Activated naive CD8-positive, alpha-beta T cell treated with anti-CD3 and anti-CD28 coated beads, Interleukin-2, amount 10 ng/mL, durations not matched to agents 7 days and 5 days (primary cell): ENCODE measurements around the gene CCDC81. TPM values are rescaled to one million over a fixed set of nuclear protein-coding genes. Genes with fewer than 3 reads are reported as not detected.
"Not testable (repeated sequence)": the region's sequence is repeated elsewhere in the genome, so short reads cannot be mapped to it uniquely, and the experiment has no call there.

Source experiments
- ATAC-seq: fragments of 150-1000 bp; cut with Tn5 transposase; one replicate; pipeline ENCODE4 v1.10.0; 2021; ENCODE audit warnings: low read depth, moderate library complexity
- POLR2A ChIA-PET: fragments of 350-600 bp; sonication (Branson Sonifier 250); formaldehyde crosslinking; loops from one replicate; lab custom pipeline; 2021; ENCODE audit warnings: antibody characterized with exemption; lab: Charles Lee
- DNase-seq: peaks from one replicate; pipeline ENCODE4 v3.0.0; 2021
- H3K27ac Mint-ChIP-seq: one replicate; pipeline ENCODE4 v1.8.0; 2022; ENCODE audit warnings: mild to moderate bottlenecking, mixed read lengths
- H3K27me3 Mint-ChIP-seq: one replicate; pipeline ENCODE4 v1.8.0; 2022; ENCODE audit warnings: mild to moderate bottlenecking, moderate library complexity, mixed read lengths
- H3K36me3 Mint-ChIP-seq: one replicate; pipeline ENCODE4 v1.8.0; 2021; ENCODE audit warnings: mild to moderate bottlenecking, mixed read lengths
- H3K4me1 Mint-ChIP-seq: one replicate; pipeline ENCODE4 v1.8.0; 2021; ENCODE audit warnings: mixed read lengths
- H3K4me3 Mint-ChIP-seq: one replicate; pipeline ENCODE4 v1.8.0; 2022; ENCODE audit warnings: mild to moderate bottlenecking, moderate library complexity, mixed read lengths
- H3K9me3 Mint-ChIP-seq: one replicate; pipeline ENCODE4 v1.8.0; 2021; ENCODE audit warnings: mixed read lengths
- total RNA-seq, 2 experiments: library from RNA; stranded (reverse); gene quantifications; one replicate each; pipeline ENCODE4 v1.2.3, GENCODE V29; 2021

Gene CCDC81
- total RNA-seq, 2 experiments from 2014 or later, result 0.39 to 0.43 TPM

DNA sequence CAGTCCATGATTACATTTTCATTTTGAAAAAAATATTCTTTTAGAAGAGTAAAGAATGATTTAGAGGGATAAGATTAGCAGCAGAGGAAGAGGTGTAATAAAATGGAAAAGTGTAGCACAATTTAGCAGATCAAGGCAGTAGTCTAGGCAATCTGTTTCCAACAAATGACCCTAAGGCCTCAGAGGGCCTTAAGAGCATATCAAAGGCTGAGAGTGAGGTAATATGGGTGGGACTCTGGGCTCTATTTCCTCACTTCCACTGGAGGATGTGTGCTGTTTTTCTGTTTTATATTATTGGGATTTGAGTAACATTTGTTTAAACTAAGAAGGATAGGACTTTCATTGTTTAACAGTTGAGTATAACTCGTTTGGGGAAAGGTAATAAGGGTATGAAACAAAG lies 28.8 kb downstream of the CCDC81 start:
- no peak for DNase-seq
- Mint-ChIP-seq H3K36me3 (peaks cover 6% of the 10 kb centered on the region), H3K4me3 (no peak overlapping the region), H3K4me1 (peaks cover 1% of the 10 kb centered on the region), H3K27me3 (no peaks in the 10 kb centered on the region), H3K27ac (no peak overlapping the region), H3K9me3 (peaks cover 2% of the 10 kb centered on the region)
- POLR2A ChIA-PET, result no interaction called here
- no peak for ATAC-seq

DNA sequence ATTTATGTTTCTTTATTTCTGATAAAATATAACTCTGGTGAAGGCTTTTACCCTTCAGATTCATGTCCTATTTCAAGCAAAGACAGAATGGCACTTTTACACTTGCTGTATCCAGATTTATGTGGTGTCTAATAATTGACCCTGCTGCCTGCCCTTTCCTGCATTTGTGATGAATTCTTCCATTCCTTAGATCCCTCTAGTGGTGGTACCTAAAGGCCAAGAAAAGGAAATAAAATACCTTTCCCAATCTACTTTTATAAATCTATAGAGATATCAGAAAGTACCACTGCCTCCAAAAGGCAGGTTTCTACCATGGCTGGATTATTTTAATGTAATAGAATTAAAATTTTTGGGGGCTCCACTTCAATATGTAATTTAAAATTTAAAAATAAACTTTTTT lies 34.2 kb downstream of the CCDC81 start:
- Mint-ChIP-seq H3K36me3 (no peaks in the 10 kb centered on the region), H3K9me3 (no peaks in the 10 kb centered on the region), H3K27me3 (no peaks in the 10 kb centered on the region), H3K27ac (no peak overlapping the region), H3K4me3 (no peak overlapping the region), H3K4me1 (no peaks in the 10 kb centered on the region)
- DNase-seq, result no peak
- ATAC-seq, result no peak
- POLR2A ChIA-PET, result no interaction called here

DNA sequence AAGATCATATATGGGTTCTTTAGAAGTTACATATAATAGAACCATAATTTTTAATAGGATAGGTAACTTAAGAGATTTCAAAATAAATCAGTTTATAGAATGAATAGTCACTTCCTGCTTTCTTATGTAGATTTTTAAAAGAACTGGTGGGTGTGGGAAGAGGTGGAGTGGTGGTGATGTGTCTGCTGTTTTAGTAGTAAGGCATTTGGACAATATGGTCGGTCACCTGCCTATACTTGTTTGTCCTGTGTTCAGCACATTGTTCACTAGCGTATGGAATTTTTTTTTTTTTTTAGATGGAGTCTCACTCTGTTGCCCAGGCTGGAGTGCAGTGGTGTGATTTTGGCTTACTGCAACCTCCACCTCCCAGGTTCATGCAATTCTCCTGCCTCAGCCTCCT lies 39.3 kb downstream of the CCDC81 start:
- peaks cover 2% of the 10 kb centered on the region for H3K4me1 Mint-ChIP-seq
- H3K4me3 Mint-ChIP-seq, result no peak overlapping the region
- POLR2A ChIA-PET, result no interaction called here
- H3K9me3 Mint-ChIP-seq, result no peaks in the 10 kb centered on the region
- no peaks in the 10 kb centered on the region for H3K36me3 Mint-ChIP-seq
- H3K27ac Mint-ChIP-seq, result no peak overlapping the region
- no peaks in the 10 kb centered on the region for H3K27me3 Mint-ChIP-seq
- DNase-seq (no peak), ATAC-seq (no peak)

DNA sequence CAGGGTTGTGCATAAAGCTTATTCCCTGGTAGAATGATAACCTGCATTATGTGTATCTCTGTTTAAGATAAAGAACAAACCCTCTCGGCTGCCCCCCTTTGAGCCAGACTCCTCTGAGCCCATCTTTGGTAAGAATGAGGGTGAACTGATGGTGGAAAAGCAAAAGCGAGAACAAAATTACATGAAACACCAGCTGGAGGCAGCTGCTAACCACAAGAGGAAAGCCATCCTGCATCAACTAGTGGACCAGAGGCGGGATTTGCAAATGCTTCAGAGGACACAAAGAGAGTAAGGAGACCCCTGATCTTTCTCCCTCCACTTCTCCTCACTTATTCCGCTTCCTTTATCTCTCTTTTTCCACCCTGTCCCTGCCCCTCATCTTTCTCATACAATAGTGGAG lies 40.3 kb downstream of the CCDC81 start:
- DNase-seq (no peak), ATAC-seq (no peak)
- Mint-ChIP-seq H3K36me3 (no peaks in the 10 kb centered on the region), H3K4me1 (peaks cover 2% of the 10 kb centered on the region), H3K27ac (no peak overlapping the region), H3K27me3 (no peaks in the 10 kb centered on the region), H3K9me3 (no peaks in the 10 kb centered on the region), H3K4me3 (no peak overlapping the region)
- POLR2A ChIA-PET, result interaction anchor here (0.6 kb wide), 1 partner anchor 766 kb away, joined by 4 read pairs; no protein-coding TSS in a partner anchor

DNA sequence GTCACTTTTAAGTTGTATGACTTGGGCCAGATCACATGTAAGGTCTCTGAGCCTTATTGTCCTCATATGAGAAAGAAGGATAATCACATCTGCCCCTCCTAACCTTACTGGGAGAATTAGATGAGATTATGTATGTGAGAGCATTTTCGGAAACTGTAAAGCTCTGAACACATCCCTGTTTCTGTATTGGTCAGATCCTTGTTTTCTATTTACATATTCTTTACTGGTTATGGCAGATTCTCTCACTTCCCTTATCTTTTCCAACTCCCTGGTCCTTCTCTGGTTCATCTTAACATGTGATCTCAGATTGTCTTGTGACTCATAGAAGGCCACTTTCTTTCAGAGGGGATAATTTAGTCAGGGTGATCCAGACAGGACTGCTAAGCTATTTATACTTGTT lies 41.8 kb downstream of the CCDC81 start:
- no peak for DNase-seq
- H3K27me3 Mint-ChIP-seq, result no peaks in the 10 kb centered on the region
- H3K27ac Mint-ChIP-seq, result no peak overlapping the region
- H3K4me1 Mint-ChIP-seq, result peaks cover 2% of the 10 kb centered on the region
- H3K9me3 Mint-ChIP-seq, result no peaks in the 10 kb centered on the region
- H3K4me3 Mint-ChIP-seq, result no peak overlapping the region
- no peaks in the 10 kb centered on the region for H3K36me3 Mint-ChIP-seq
- POLR2A ChIA-PET, result no interaction called here
- no peak for ATAC-seq

DNA sequence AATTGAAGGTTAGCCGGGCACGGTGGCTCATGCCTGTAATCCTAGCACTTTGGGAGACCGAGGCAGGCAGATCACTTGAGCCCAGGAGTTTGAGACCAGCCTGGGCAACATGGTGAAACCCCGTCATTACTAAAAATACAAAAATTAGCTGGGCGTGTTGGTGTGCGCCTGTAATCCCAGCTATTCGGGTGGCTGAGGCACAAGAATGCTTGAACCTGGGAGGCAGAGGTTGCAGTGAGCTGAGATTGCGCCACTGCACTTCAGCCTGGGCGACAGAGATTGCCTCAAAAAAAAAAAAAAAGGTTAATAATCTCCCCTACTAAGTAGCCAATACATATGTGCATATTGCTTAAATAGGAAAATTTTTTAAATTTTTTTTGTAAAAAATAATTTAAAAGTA lies 42.3 kb downstream of the CCDC81 start:
- ATAC-seq, POLR2A ChIA-PET, H3K36me3 Mint-ChIP-seq, H3K4me1 Mint-ChIP-seq, H3K27me3 Mint-ChIP-seq, H3K4me3 Mint-ChIP-seq, H3K27ac Mint-ChIP-seq, DNase-seq, H3K9me3 Mint-ChIP-seq: not testable (repeated sequence)

DNA sequence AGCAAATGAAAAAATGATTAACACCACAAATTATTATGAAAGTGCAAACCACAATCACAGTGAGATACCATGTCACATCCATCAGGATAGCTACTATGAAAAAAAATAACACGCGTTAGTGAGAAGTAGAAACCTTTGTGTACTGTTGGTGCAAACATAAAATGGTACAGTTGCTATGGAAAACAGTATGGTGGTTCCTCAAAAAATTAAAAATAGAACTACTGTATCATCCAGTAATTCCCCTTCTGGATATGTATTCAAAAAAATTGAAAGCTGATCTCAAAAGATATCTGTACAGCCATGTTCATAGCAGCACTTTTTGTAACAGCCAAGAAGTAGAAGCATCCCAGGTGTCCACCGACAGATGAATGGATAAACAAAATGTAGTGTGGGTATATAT lies 43.4 kb downstream of the CCDC81 start:
- no peak overlapping the region for H3K27ac Mint-ChIP-seq
- POLR2A ChIA-PET, result no interaction called here
- H3K27me3 Mint-ChIP-seq, result no peaks in the 10 kb centered on the region
- no peaks in the 10 kb centered on the region for H3K9me3 Mint-ChIP-seq
- H3K4me3 Mint-ChIP-seq, result no peak overlapping the region
- ATAC-seq (no peak), DNase-seq (no peak)
- no peaks in the 10 kb centered on the region for H3K36me3 Mint-ChIP-seq
- H3K4me1 Mint-ChIP-seq, result peaks cover 2% of the 10 kb centered on the region

DNA sequence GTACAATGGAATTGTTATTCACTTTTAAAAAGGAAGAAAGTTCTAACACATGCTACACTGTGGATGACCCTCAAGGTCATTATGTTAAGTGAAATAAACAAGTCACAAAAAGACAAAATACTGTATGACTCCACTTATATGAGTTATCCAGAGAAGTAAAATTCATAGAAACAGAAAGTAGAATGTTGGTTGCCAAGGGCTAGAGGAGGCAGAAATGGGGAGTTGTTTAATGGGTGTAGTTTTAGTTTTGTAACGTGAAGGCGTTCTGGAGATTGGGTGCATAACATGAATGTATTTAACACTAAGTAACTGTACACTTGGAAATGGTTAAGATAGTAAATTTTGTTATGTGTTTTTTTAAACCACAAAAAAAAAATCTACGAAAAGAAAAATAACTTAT lies 43.8 kb downstream of the CCDC81 start:
- Mint-ChIP-seq H3K27ac (no peak overlapping the region), H3K9me3 (no peaks in the 10 kb centered on the region), H3K4me1 (peaks cover 2% of the 10 kb centered on the region), H3K36me3 (no peaks in the 10 kb centered on the region), H3K4me3 (no peak overlapping the region), H3K27me3 (no peaks in the 10 kb centered on the region)
- no peak for DNase-seq
- POLR2A ChIA-PET, result no interaction called here
- no peak for ATAC-seq

DNA sequence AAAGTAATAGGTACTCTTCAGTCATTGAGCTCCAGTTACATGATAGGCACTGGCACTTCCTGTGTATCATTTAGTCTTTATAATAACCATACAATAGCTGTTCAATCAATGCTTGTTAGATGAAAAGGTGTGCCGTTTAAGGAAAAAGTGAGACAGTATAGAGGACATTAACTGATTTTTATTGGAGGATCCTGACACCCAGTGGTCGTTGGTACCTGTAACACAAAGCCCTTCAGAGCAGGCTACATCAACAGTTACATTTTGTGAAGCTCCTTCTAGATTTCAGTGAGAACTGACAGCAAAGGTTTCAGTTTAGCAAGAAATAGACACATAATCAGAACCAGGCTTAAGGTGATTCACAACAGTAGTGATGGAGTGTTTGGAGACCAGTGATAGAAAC lies 44.2 kb downstream of the CCDC81 start:
- POLR2A ChIA-PET, result interaction anchor here (1.2 kb wide), 1 partner anchor 28 kb away, joined by 3 read pairs; no protein-coding TSS in a partner anchor
- ATAC-seq (peak; percentile 56), DNase-seq (no peak)
- Mint-ChIP-seq H3K27me3 (no peaks in the 10 kb centered on the region), H3K27ac (no peak overlapping the region), H3K9me3 (no peaks in the 10 kb centered on the region), H3K4me3 (no peak overlapping the region), H3K36me3 (no peaks in the 10 kb centered on the region), H3K4me1 (peaks cover 2% of the 10 kb centered on the region)

DNA sequence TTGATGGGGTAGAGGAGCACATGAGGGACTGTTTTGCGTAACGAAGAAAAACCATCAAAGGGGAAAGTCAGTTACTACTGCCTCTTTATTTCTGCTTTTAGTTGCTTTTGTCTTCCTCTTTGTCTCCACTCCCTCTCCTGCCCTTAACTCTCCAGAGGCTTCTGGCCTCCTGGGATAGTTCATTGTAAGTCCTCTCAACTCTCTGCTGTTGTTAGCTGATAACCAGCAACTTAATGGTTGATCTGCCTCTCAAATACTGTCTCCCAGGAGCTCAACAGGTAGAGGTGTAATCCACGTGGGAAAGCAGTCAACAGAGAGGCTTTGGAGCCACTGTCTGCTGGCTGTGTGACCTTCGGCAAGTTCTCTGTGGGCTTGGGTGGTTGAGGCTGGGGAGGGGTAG lies 47.3 kb downstream of the CCDC81 start:
- Mint-ChIP-seq H3K27ac (no peak overlapping the region), H3K36me3 (no peaks in the 10 kb centered on the region), H3K27me3 (peaks cover 2% of the 10 kb centered on the region), H3K4me3 (no peak overlapping the region), H3K4me1 (peaks cover 2% of the 10 kb centered on the region), H3K9me3 (peaks cover 1% of the 10 kb centered on the region)
- no peak for ATAC-seq
- no peak for DNase-seq
- POLR2A ChIA-PET, result no interaction called here

DNA sequence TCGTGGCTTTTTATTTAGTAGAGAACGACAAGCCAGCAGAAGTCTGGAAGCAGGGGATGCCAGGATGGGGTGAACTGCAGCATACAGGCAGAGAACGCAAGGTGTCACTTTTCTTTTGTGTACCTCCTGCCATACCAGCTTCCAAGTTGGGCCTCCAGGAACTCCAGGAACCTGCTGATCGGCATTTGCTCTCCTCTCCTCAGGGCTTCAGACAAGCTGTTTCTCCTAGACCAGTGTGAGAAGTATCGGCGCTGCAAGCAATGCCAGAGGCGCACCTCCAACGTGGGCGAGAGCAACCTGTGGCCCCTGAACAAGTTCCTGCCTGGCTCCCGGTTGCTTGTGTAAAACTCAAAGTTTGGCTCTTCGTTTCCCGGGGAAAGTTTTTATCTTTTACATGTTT lies 47.7 kb downstream of the CCDC81 start:
- POLR2A ChIA-PET, result no interaction called here
- Mint-ChIP-seq H3K4me3 (no peak overlapping the region), H3K27me3 (peaks cover 2% of the 10 kb centered on the region)

DNA sequence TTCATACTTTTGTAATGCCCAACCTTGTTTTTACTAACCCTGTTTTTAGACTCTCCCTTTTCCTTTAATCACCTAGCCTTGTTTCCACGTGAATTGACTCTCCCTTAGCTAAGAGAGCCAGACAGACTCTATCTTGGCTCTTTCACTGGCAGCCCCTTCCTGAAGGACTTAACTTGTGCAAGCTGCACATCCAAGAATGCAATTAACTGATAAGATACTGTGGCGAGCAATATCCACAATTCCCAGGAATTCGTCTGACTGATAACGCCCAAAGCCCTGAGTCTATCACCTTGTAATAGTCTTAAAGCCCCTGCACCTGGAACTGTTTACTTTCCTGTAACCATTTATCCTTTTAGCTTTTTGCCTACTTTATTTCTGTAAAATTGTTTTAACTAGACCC lies 48.8 kb downstream of the CCDC81 start:
- DNase-seq, H3K9me3 Mint-ChIP-seq, POLR2A ChIA-PET, H3K27ac Mint-ChIP-seq, H3K4me1 Mint-ChIP-seq, H3K36me3 Mint-ChIP-seq, H3K27me3 Mint-ChIP-seq, H3K4me3 Mint-ChIP-seq, ATAC-seq: not testable (repeated sequence)

More for the DNA sequence above, 47.7 kb downstream of the CCDC81 start:
- no peak overlapping the region for H3K27ac Mint-ChIP-seq
- peaks cover 2% of the 10 kb centered on the region for H3K4me1 Mint-ChIP-seq
- ATAC-seq (no peak), DNase-seq (no peak)
- peaks cover 3% of the 10 kb centered on the region for H3K9me3 Mint-ChIP-seq
- no peaks in the 10 kb centered on the region for H3K36me3 Mint-ChIP-seq

DNA sequence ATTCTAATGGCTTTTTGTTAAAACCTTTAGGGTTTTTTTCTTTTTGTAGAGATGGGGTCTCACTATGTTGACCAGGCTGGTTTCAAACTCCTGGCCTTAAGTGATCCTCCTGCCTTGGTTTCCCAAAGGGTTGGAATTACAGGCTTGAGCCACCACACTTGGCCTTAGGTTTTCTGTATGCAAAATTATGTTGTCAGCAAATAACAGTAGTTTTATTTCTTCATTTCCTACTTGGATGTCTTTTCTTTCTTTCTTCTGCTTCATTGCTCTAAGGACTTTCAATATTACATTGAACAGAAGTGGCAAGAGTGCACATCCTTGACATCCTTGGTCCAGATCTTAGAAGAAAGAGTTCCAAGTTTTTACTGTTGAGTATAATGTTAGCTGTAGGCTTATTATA lies 52.8 kb downstream of the CCDC81 start:
- no peak for ATAC-seq
- peaks cover 11% of the 10 kb centered on the region for H3K27me3 Mint-ChIP-seq

DNA sequence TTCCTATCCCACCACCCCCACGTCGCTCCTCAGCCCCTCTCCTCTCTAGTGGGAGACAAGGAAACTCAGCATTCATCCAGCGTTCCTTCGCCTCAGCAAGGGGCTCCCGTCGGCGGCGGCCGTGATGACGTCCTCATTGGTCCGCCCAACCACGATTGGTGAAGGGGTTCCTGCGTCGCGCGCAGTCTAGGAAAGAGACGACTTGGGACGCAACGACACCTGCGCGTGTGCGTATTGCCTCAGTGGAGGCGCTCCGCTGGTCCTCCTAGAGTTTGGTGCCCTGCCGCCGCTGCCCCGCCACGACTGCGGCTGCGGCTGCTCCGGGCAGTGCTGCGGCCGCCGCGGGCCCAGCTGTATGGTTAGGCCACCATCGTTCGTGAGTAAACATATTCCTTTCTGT lies 56.6 kb downstream of the CCDC81 start:
- peak overlapping the region; percentile 75 for H3K4me3 Mint-ChIP-seq
- peak; percentile 39 for DNase-seq
- peak overlapping the region; percentile 74 for H3K27ac Mint-ChIP-seq
- peak; percentile 72 for ATAC-seq
- H3K36me3 Mint-ChIP-seq, result peaks cover 10% of the 10 kb centered on the region
- peaks cover 13% of the 10 kb centered on the region for H3K27me3 Mint-ChIP-seq
- POLR2A ChIA-PET, result no interaction called here
- H3K9me3 Mint-ChIP-seq, result peaks cover 16% of the 10 kb centered on the region
- H3K4me1 Mint-ChIP-seq, result peaks cover 1% of the 10 kb centered on the region

More for the DNA sequence above, 52.8 kb downstream of the CCDC81 start:
- POLR2A ChIA-PET, result no interaction called here
- no peak overlapping the region for H3K4me3 Mint-ChIP-seq
- no peaks in the 10 kb centered on the region for H3K4me1 Mint-ChIP-seq
- peaks cover 14% of the 10 kb centered on the region for H3K9me3 Mint-ChIP-seq
- DNase-seq, result no peak
- no peak overlapping the region for H3K27ac Mint-ChIP-seq
- peaks cover 7% of the 10 kb centered on the region for H3K36me3 Mint-ChIP-seq
